Tibial nerve (tissue), 4 donors: ENCODE data around the gene NUB1. TPM values are rescaled to one million over a fixed set of nuclear protein-coding genes. Genes with fewer than 3 reads are reported as not detected.

Experiments used
- DNase-seq, 2 donors: peaks; one replicate each; pipeline ENCODE4 v3.0.0-alpha.2; 2019; ENCODE audit warnings: low spot score in 2 of 2
- H3K27ac ChIP-seq, 4 donors: fragments of 200-600 bp; sonication (generic) in 3 of 4; one replicate each; pipeline ENCODE4 v1.5.1; 2017 to 2019; ENCODE audit warnings: mild to moderate bottlenecking in 1 of 4
- H3K27me3 ChIP-seq, 2 donors: fragments of 200-600 bp; sonication (generic) in 1 of 2; one replicate each; pipeline versions ENCODE4 v1.5.1 to v1.6.0; 2017 to 2019
- H3K36me3 ChIP-seq, 3 donors: fragments of 200-600 bp; sonication (generic); one replicate each; pipeline ENCODE4 v1.5.1; 2018 to 2019
- H3K4me1 ChIP-seq, 4 donors: fragments of 200-600 bp; sonication (generic) in 3 of 4; one replicate each; pipeline ENCODE4 v1.5.1; 2017 to 2019
- H3K4me3 ChIP-seq, 4 donors: fragments of 200-600 bp; sonication (generic) in 3 of 4; one replicate each; pipeline ENCODE4 v1.5.1; 2017 to 2019; ENCODE audit warnings: mild to moderate bottlenecking in 1 of 4, moderate library complexity in 1 of 4
- H3K9me3 ChIP-seq, 4 donors: fragments of 200-600 bp; sonication (generic) in 3 of 4; one replicate each; pipeline ENCODE4 v1.5.1; 2017 to 2019
- EP300 ChIP-seq, 2 donors: sonication (generic); formaldehyde crosslinking; IDR thresholded peaks; one replicate each; pipeline ENCODE4 v1.6.1; 2017; ENCODE audit warnings: antibody characterized with exemption in 2 of 2, mild to moderate bottlenecking in 1 of 2
- POLR2A ChIP-seq, 2 donors: fragments of 450-650 bp; IDR thresholded peaks; one replicate each; pipeline ENCODE4 v1.6.1; 2017; ENCODE audit warnings: antibody characterized with exemption in 2 of 2, mild to moderate bottlenecking in 2 of 2, moderate library complexity in 2 of 2
- WGBS, 2 donors: methylation state at CpG; one replicate each; pipeline ENCODE4 v1.1.5; 2018; 5-methylcytosine and 5-hydroxymethylcytosine counted together
- total RNA-seq, 4 donors: library from RNA; depleted of rRNA; stranded (reverse); fragments of >200 nt; gene quantifications; one replicate each; pipeline ENCODE4 v1.1.0, GENCODE V29; 2016
- TF ChIP-seq, protein P1 (sequence below), 5 experiments: fragments of 200-600 bp in 3 of 5; fragments of 450-650 bp in 2 of 5; sonication (generic) in 3 of 5; IDR thresholded peaks; one replicate each; pipeline ENCODE4 v1.5.1; 2016 to 2019; ENCODE audit warnings: antibody characterized with exemption in 5 of 5, mild to moderate bottlenecking in 3 of 5, moderate library complexity in 2 of 5

NUB1 gene
- total RNA-seq, 4 donors from 2014 or later: 40.8 to 66.3 (median 60.1) TPM

- H3K27ac ChIP-seq: no peak overlapping the region
- peaks cover 0 to 14% (median 0%) of the 10 kb centered on the region in 4 donors for H3K4me1 ChIP-seq
- H3K9me3 ChIP-seq: no peaks in the 10 kb centered on the region
- DNase-seq: no peak
- WGBS, 2 donors: 89 to 90% methylated on average over 8 of the region's 8 CpGs
- H3K4me3 ChIP-seq: no peak overlapping the region
- TF ChIP-seq EP300 (IDR thresholded peaks at IDR 0.05): no peak
- no peak for TF ChIP-seq POLR2A (IDR thresholded peaks at IDR 0.05)
- TF ChIP-seq, protein P1, sequence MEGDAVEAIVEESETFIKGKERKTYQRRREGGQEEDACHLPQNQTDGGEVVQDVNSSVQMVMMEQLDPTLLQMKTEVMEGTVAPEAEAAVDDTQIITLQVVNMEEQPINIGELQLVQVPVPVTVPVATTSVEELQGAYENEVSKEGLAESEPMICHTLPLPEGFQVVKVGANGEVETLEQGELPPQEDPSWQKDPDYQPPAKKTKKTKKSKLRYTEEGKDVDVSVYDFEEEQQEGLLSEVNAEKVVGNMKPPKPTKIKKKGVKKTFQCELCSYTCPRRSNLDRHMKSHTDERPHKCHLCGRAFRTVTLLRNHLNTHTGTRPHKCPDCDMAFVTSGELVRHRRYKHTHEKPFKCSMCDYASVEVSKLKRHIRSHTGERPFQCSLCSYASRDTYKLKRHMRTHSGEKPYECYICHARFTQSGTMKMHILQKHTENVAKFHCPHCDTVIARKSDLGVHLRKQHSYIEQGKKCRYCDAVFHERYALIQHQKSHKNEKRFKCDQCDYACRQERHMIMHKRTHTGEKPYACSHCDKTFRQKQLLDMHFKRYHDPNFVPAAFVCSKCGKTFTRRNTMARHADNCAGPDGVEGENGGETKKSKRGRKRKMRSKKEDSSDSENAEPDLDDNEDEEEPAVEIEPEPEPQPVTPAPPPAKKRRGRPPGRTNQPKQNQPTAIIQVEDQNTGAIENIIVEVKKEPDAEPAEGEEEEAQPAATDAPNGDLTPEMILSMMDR (IDR thresholded peaks at IDR 0.05): no peak
- H3K36me3 ChIP-seq: peaks cover 0 to 43% (median 0%) of the 10 kb centered on the region in 3 donors
- H3K27me3 ChIP-seq: peaks cover 0 to 2% of the 10 kb centered on the region in 2 donors
Observed at GRCh38 chr7:151388007-151388297, 46.3 kb downstream of the NUB1 start.

DNA sequence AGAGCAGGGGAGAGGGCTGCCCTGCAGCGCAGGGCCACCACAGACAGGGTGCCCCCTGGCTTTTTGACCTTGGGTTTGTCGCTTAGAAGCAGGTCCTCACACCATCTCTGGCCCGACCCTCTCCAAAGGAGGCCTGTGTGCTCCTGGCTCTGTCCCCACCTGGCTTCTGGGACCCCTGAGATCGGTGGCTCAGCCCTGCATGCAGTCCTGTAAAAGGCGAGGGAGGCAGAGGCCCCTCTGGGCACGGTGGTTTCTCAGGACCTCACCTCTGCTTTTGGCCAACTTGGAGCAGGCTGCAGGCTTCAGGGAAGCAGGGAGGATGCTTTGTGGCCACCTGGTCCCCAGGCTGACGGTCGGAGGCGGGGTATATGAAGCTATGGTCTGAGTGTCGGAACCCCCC is 46.8 kb downstream of the NUB1 start:
- WGBS, 2 donors: 88 to 92% methylated on average over 10 of the region's 10 CpGs
- Histone ChIP-seq H3K4me1 (peaks cover 0 to 14% (median 0%) of the 10 kb centered on the region in 4 donors), H3K36me3 (peaks cover 0 to 43% (median 0%) of the 10 kb centered on the region in 3 donors), H3K9me3 (no peaks in the 10 kb centered on the region), H3K27me3 (no peaks in the 10 kb centered on the region), H3K27ac (no peak overlapping the region), H3K4me3 (no peak overlapping the region)
- no peak for DNase-seq
- TF ChIP-seq EP300 (IDR thresholded peaks at IDR 0.05) (no peak), POLR2A (IDR thresholded peaks at IDR 0.05) (no peak)
- TF ChIP-seq, protein P1 (IDR thresholded peaks at IDR 0.05): no peak

GRCh38 chr7:151389096-151389767 is 47.6 kb downstream of the NUB1 start:
- peaks cover 0 to 50% (median 0%) of the 10 kb centered on the region in 3 donors for H3K36me3 ChIP-seq
- TF ChIP-seq EP300 (IDR thresholded peaks at IDR 0.05): no peak
- TF ChIP-seq, protein P1 (IDR thresholded peaks at IDR 0.05): no peak
- TF ChIP-seq POLR2A (IDR thresholded peaks at IDR 0.05): no peak
- DNase-seq: no peak

DNA sequence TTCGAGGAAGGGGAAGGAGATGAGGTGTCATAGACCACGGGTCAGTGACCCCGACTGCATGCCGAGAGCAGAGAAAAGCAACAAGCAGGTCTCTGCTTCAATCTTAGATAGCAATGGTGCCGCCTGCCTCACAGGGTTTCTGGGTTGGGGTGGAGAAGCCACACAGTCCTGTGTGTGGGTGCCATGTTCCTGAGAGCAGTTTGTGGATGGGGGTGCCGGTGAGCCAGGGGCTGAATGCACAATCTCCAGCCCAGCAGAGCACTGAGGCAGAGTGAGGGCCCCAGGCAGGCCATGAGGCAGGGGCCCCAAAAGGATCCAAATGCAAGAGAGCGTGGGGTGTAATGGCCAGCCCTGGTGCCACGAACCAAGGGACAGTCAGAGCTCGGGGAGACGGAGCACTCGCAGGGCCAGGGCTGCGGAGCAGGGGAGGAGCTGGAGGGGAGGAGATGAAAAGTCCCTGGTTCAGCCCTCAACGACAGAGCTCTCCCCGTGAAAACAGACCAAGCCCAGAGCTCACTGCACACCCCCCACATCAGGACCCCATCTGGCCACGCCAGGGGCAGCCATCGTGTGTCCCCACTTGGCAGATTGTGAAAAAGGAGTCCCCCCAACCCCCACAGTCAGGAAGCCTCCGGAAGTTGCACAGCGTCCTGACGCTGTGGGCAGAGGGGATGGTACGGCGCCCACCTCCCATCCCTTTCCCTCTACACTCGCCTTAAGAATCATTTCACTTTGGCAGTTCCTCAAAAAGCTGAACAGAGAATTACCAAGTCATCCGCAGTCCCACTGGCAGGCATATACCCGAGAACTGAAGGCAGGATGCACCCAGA is 48.4 kb downstream of the NUB1 start:
- H3K36me3 ChIP-seq: peaks cover 0 to 46% (median 0%) of the 10 kb centered on the region in 3 donors
- DNase-seq: no peak
- no peak for TF ChIP-seq EP300 (IDR thresholded peaks at IDR 0.05)
- TF ChIP-seq POLR2A (IDR thresholded peaks at IDR 0.05): no peak
- TF ChIP-seq, protein P1 (IDR thresholded peaks at IDR 0.05): no peak
- H3K4me1 ChIP-seq: peaks cover 0 to 14% (median 0%) of the 10 kb centered on the region in 4 donors
- no peak overlapping the region for H3K4me3 ChIP-seq
- no peak overlapping the region for H3K27ac ChIP-seq
- no peaks in the 10 kb centered on the region for H3K9me3 ChIP-seq
- 76 to 80% methylated on average over 21 to 22 of the region's 24 CpGs for WGBS, 2 donors
- H3K27me3 ChIP-seq: no peaks in the 10 kb centered on the region

More at GRCh38 chr7:151389096-151389767, 47.6 kb downstream of the NUB1 start:
- Histone ChIP-seq H3K27ac (no peak overlapping the region), H3K4me1 (peaks cover 0 to 14% (median 0%) of the 10 kb centered on the region in 4 donors), H3K27me3 (no peaks in the 10 kb centered on the region), H3K9me3 (no peaks in the 10 kb centered on the region), H3K4me3 (no peak overlapping the region)
- 88 to 90% methylated on average over 21 of the region's 21 CpGs for WGBS, 2 donors
